ENCODE results near the gene DNAJC7.

DNAJC7 gene

DNA sequence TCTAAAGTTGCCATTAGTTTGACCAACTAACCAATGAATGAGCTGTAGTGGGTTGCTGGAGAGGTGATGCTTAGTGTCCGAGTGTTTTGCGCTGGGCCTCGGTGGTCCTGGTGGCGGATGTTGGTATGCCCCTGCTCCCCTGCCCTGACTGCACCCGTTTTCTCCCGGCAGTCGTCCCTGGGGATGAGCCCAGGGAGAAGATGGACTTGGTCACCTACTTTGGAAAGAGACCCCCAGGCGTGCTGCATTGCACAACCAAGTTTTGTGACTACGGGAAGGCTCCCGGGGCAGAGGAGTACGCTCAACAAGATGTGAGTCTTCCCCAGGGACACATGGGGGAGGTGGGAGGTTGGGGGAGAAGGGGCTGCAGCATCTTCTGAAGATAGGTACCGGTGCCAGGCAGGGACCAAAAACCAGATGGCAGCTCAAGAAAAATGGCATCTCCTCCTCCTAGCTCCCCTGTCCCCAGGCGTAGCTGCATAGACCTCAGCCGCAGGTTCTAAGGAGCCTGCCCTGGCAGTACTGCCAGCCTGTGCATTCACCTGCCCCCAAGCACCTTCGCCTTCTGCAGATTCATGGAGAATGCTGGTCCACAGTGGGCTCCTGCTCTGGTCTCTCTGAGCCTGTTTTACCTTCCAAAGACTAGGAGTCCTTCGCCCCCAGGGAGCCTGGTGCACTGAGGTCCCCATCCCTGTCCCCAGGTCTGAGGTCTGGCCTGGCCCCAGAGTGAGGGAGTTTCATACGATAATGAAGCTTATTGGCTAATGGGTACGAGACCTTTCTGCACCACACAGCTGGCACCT lies 45.3 kb downstream of the DNAJC7 start:
- H3K9me3 ChIP-seq, result no peaks in the 10 kb centered on the region
- no peaks in the 10 kb centered on the region for H3K27me3 ChIP-seq
- peaks cover 59% of the 10 kb centered on the region for H3K36me3 ChIP-seq
- no peak for DNase-seq
- H3K4me3 ChIP-seq (ENCODE audit: low read depth, low read length), result no peak overlapping the region
- TF ChIP-seq, protein P1, sequence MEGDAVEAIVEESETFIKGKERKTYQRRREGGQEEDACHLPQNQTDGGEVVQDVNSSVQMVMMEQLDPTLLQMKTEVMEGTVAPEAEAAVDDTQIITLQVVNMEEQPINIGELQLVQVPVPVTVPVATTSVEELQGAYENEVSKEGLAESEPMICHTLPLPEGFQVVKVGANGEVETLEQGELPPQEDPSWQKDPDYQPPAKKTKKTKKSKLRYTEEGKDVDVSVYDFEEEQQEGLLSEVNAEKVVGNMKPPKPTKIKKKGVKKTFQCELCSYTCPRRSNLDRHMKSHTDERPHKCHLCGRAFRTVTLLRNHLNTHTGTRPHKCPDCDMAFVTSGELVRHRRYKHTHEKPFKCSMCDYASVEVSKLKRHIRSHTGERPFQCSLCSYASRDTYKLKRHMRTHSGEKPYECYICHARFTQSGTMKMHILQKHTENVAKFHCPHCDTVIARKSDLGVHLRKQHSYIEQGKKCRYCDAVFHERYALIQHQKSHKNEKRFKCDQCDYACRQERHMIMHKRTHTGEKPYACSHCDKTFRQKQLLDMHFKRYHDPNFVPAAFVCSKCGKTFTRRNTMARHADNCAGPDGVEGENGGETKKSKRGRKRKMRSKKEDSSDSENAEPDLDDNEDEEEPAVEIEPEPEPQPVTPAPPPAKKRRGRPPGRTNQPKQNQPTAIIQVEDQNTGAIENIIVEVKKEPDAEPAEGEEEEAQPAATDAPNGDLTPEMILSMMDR (IDR thresholded peaks at IDR 0.05; ENCODE audit: low read depth, low read length), result no peak
- peaks cover 10% of the 10 kb centered on the region for H3K4me1 ChIP-seq

DNA sequence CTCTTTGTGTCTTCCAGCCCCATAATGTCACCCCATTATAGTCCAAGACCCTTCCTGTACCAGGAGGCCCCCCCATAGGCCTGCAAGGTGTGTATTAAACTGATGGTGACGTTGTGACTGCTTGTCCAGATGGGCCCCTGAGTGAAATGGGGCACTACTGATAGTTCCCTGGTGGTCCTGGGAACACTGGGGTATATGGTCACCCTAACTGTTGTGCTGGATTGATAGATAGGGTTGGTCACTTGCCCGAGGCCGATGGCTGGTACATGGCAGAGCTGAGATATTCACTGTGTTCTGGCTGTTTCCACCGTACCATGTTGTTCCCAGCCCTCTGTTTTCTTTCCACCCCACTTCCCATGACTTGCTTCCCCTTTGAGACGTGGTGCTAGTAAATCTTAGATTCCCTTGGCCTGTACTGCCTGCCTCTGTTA lies 46.3 kb downstream of the DNAJC7 start:
- Histone ChIP-seq H3K4me3 (ENCODE audit: low read depth, low read length) (no peak overlapping the region), H3K9me3 (no peaks in the 10 kb centered on the region), H3K27me3 (no peaks in the 10 kb centered on the region), H3K4me1 (peaks cover 13% of the 10 kb centered on the region), H3K36me3 (peaks cover 51% of the 10 kb centered on the region)
- TF ChIP-seq, protein P1 (IDR thresholded peaks at IDR 0.05; ENCODE audit: low read depth, low read length), result no peak
- DNase-seq, result no peak

DNA sequence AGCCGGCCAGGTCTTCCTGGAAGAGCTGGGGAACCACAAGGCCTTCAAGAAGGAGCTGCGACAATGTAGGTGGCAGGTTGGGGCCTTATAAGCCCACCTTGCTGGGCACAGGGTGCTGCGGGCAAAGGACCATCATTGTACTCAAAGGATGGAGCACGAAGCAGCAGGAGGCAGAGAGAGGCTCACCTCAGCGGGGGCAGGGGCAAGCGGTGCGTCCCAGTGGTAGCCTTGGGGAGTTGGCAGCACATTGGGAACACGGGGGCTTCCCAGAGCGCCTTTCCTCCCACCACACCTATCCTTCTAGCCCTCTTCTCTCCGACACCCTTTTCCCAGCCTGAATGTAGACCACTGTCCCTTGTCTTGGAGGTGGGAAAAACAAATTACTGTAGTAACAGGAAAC lies 48.6 kb downstream of the DNAJC7 start:
- Histone ChIP-seq H3K27me3 (no peaks in the 10 kb centered on the region), H3K4me3 (ENCODE audit: low read depth, low read length) (no peak overlapping the region), H3K36me3 (peaks cover 37% of the 10 kb centered on the region), H3K9me3 (no peaks in the 10 kb centered on the region), H3K4me1 (peaks cover 16% of the 10 kb centered on the region)
- no peak for DNase-seq
- TF ChIP-seq, protein P1 (IDR thresholded peaks at IDR 0.05; ENCODE audit: low read depth, low read length), result no peak

DNA sequence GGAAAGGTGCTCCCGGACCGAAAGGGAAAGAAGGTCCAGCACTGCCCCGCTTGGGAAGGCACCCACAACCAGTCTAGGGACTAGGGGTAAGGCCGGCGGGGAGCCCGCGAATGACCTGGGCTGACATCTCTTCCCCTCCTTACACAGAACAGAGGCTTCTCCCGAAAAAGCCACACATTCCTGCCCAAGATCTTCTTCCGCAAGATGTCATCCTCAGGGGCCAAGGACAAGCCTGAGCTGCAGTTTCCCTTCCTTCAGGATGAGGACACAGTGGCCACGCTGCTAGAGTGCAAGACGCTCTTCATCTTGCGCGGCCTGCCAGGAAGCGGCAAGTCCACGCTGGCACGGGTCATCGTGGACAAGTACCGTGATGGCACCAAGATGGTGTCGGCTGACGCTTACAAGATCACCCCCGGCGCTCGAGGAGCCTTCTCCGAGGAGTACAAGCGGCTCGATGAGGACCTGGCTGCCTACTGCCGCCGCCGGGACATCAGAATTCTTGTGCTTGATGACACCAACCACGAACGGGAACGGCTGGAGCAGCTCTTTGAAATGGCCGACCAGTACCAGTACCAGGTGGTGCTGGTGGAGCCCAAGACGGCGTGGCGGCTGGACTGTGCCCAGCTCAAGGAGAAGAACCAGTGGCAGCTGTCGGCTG lies 49.2 kb downstream of the DNAJC7 start:
- H3K4me3 ChIP-seq (ENCODE audit: low read depth, low read length), result no peak overlapping the region
- H3K36me3 ChIP-seq, result peaks cover 30% of the 10 kb centered on the region
- no peak for DNase-seq
- no peaks in the 10 kb centered on the region for H3K9me3 ChIP-seq
- peaks cover 11% of the 10 kb centered on the region for H3K4me1 ChIP-seq
- H3K27me3 ChIP-seq, result no peaks in the 10 kb centered on the region
- TF ChIP-seq, protein P1 (IDR thresholded peaks at IDR 0.05; ENCODE audit: low read depth, low read length), result no peak

DNA sequence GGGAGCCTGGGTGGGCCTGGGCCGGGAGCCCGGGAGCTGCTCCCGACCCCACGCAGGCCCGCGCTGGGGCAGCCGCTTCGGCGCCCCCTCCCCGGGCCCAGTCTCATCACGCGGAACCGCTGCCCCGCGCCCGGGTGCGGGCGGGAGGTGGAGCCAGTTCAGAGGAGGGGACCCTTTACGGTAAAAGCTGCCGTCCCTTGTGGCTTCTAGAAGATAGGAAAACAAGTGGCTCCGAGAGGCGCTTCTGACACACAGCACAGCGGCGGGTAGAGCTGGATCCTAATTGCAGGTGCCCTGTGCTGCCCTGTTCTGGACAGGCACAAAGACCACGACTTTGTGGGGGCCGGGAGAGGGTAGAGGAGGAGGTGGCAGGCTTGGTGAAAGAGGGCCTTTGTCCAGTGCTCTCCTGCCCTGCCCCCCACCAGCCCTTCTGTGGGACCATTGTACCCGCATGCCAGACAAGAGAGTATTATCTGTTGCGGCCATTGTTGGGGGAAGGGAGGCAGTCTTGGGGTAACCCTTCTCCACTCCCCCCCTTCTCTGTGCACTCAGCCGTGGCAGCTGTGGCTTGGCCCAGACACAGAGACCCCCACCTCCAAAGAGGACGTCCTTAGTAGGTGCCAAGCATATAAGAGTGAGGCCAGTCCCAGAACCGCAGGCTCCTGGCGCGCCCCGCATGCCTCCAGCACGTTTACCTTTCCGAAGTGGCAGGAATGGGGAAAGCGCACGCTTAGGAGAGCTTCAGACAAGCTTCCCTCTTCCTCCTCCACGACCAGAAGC lies 49.9 kb downstream of the DNAJC7 start:
- H3K36me3 ChIP-seq, result peaks cover 27% of the 10 kb centered on the region
- TF ChIP-seq, protein P1 (IDR thresholded peaks at IDR 0.05; ENCODE audit: low read depth, low read length), result no peak
- H3K9me3 ChIP-seq, result no peaks in the 10 kb centered on the region
- no peak for DNase-seq
- peaks cover 5% of the 10 kb centered on the region for H3K4me1 ChIP-seq
- H3K27me3 ChIP-seq, result no peaks in the 10 kb centered on the region
- H3K4me3 ChIP-seq (ENCODE audit: low read depth, low read length), result peak overlapping the region; percentile 84
